HEK293 (cell line): ENCODE measurements around the gene DNAJB14.

Source experiments
- FEZF1 ChIP-seq: fragments of 450-650 bp; formaldehyde crosslinking; IDR thresholded peaks from 2 replicates; pipeline ENCODE4 v1.5.1; 2016; ENCODE audit warnings: missing biosample characterization, missing genetic modification characterization
- GFI1B ChIP-seq: fragments of 450-650 bp; formaldehyde crosslinking; IDR thresholded peaks from 2 replicates; pipeline ENCODE4 v1.5.1; 2016; ENCODE audit warnings: missing biosample characterization, missing genetic modification characterization
- KLF7 ChIP-seq: fragments of 450-650 bp; formaldehyde crosslinking; IDR thresholded peaks from 2 replicates; pipeline ENCODE4 v1.5.1; 2016; ENCODE audit warnings: missing biosample characterization, missing genetic modification characterization, borderline replicate concordance
- OSR2 ChIP-seq: fragments of 450-650 bp; formaldehyde crosslinking; IDR thresholded peaks from 2 replicates; pipeline ENCODE4 v1.5.1; 2016; ENCODE audit warnings: missing biosample characterization, missing genetic modification characterization
- SCRT1 ChIP-seq: fragments of 450-650 bp; formaldehyde crosslinking; IDR thresholded peaks from 2 replicates; pipeline ENCODE4 v1.5.1; 2016; ENCODE audit warnings: missing biosample characterization, missing genetic modification characterization, borderline replicate concordance
- WT1 ChIP-seq: fragments of 450-650 bp; formaldehyde crosslinking; IDR thresholded peaks from 2 replicates; pipeline ENCODE4 v1.5.1; 2016; ENCODE audit warnings: missing biosample characterization, missing genetic modification characterization
- ZBTB1 ChIP-seq: fragments of 450-650 bp; formaldehyde crosslinking; IDR thresholded peaks from 2 replicates; pipeline ENCODE4 v1.5.1; 2016; ENCODE audit warnings: missing biosample characterization, missing genetic modification characterization
- ZBTB21 ChIP-seq: fragments of 450-650 bp; formaldehyde crosslinking; IDR thresholded peaks from 2 replicates; pipeline ENCODE4 v1.5.1; 2017; ENCODE audit warnings: missing biosample characterization, missing genetic modification characterization
- ZIC2 ChIP-seq: fragments of 450-650 bp; formaldehyde crosslinking; IDR thresholded peaks from 2 replicates; pipeline ENCODE4 v1.5.1; 2016; ENCODE audit warnings: missing biosample characterization, missing genetic modification characterization
- ZNF202 ChIP-seq: fragments of 450-650 bp; formaldehyde crosslinking; IDR thresholded peaks from 2 replicates; pipeline ENCODE4 v1.5.1; 2016; ENCODE audit warnings: missing biosample characterization, missing genetic modification characterization, borderline replicate concordance
- ZNF302 ChIP-seq: fragments of 450-650 bp; formaldehyde crosslinking; IDR thresholded peaks from 2 replicates; pipeline ENCODE4 v1.5.1; 2016; ENCODE audit warnings: missing biosample characterization, missing genetic modification characterization, low read depth
- ZNF426 ChIP-seq: fragments of 450-650 bp; formaldehyde crosslinking; IDR thresholded peaks from 2 replicates; pipeline ENCODE4 v1.5.1; 2017; ENCODE audit warnings: missing biosample characterization, missing genetic modification characterization, mild to moderate bottlenecking, inconsistent platforms, moderate library complexity
- ZNF473 ChIP-seq: fragments of 450-650 bp; formaldehyde crosslinking; IDR thresholded peaks from 2 replicates; pipeline ENCODE4 v1.5.1; 2017; ENCODE audit warnings: missing biosample characterization, missing genetic modification characterization
- ZNF621 ChIP-seq: fragments of 450-650 bp; formaldehyde crosslinking; IDR thresholded peaks from 2 replicates; pipeline ENCODE4 v1.5.1; 2017; ENCODE audit warnings: missing biosample characterization, missing genetic modification characterization
- ZNF654 ChIP-seq: fragments of 450-650 bp; formaldehyde crosslinking; IDR thresholded peaks from 2 replicates; pipeline ENCODE4 v1.5.1; 2016; ENCODE audit warnings: low read depth, missing biosample characterization, missing genetic modification characterization
- ZNF747 ChIP-seq: fragments of 450-650 bp; formaldehyde crosslinking; IDR thresholded peaks from 2 replicates; pipeline ENCODE4 v1.5.1; 2016; ENCODE audit warnings: missing biosample characterization, missing genetic modification characterization
- ZNF76 ChIP-seq: fragments of 450-650 bp; formaldehyde crosslinking; IDR thresholded peaks from 2 replicates; pipeline ENCODE4; 2016; ENCODE audit warnings: low read depth, missing biosample characterization, missing genetic modification characterization, borderline replicate concordance
- ZNF785 ChIP-seq: fragments of 450-650 bp; formaldehyde crosslinking; IDR thresholded peaks from 2 replicates; pipeline ENCODE4 v1.5.1; 2016; ENCODE audit warnings: missing biosample characterization, missing genetic modification characterization
- ZNF791 ChIP-seq: fragments of 450-650 bp; formaldehyde crosslinking; IDR thresholded peaks from 2 replicates; pipeline ENCODE4 v1.5.1; 2016; ENCODE audit warnings: missing biosample characterization, missing genetic modification characterization
- ZNF843 ChIP-seq: fragments of 450-650 bp; formaldehyde crosslinking; IDR thresholded peaks from 2 replicates; pipeline ENCODE4 v1.5.1; 2016; ENCODE audit warnings: missing biosample characterization, missing genetic modification characterization
- ZSCAN16 ChIP-seq: fragments of 450-650 bp; formaldehyde crosslinking; IDR thresholded peaks from 2 replicates; pipeline ENCODE4 v1.5.1; 2016; ENCODE audit warnings: missing biosample characterization, missing genetic modification characterization
- ZSCAN23 ChIP-seq: fragments of 450-650 bp; formaldehyde crosslinking; IDR thresholded peaks from 2 replicates; pipeline ENCODE4 v1.5.1; 2016; ENCODE audit warnings: missing biosample characterization, missing genetic modification characterization
- ZSCAN30 ChIP-seq: fragments of 450-650 bp; IDR thresholded peaks from 2 replicates; pipeline ENCODE4 v1.5.1; 2018; ENCODE audit warnings: missing biosample characterization, mild to moderate bottlenecking, missing genetic modification characterization, moderate library complexity
- ZXDB ChIP-seq: fragments of 450-650 bp; formaldehyde crosslinking; IDR thresholded peaks from 2 replicates; pipeline ENCODE4 v1.5.1; 2016; ENCODE audit warnings: missing biosample characterization, missing genetic modification characterization
- TF ChIP-seq, protein P1 (sequence below): fragments of 450-650 bp; formaldehyde crosslinking; IDR thresholded peaks from 2 replicates; pipeline ENCODE4 v1.5.1; 2016; ENCODE audit warnings: missing biosample characterization, missing genetic modification characterization
- TF ChIP-seq, protein P2 (sequence below): fragments of 450-650 bp; formaldehyde crosslinking; IDR thresholded peaks from 2 replicates; pipeline ENCODE4 v1.5.1; 2016; ENCODE audit warnings: missing biosample characterization, missing genetic modification characterization, low read depth
- TF ChIP-seq, protein P3 (sequence below): fragments of 450-650 bp; formaldehyde crosslinking; optimal IDR thresholded peaks from 2 replicates; pipeline ENCODE3; 2016; ENCODE audit warnings: missing biosample characterization, mild to moderate bottlenecking, missing genetic modification characterization
- TF ChIP-seq, protein P4 (sequence below): fragments of 450-650 bp; formaldehyde crosslinking; IDR thresholded peaks from 2 replicates; pipeline ENCODE4 v1.5.1; 2017; ENCODE audit warnings: missing biosample characterization, mild to moderate bottlenecking, missing genetic modification characterization, moderate library complexity
- TF ChIP-seq, protein P5 (sequence below): fragments of 450-650 bp; IDR thresholded peaks from 2 replicates; pipeline ENCODE4 v1.5.1; 2018; ENCODE audit warnings: missing biosample characterization, mild to moderate bottlenecking, missing genetic modification characterization
- TF ChIP-seq, protein P6 (sequence below): fragments of 450-650 bp; formaldehyde crosslinking; IDR thresholded peaks from 2 replicates; pipeline ENCODE4 v1.5.1; 2016; ENCODE audit warnings: missing biosample characterization, missing genetic modification characterization

DNAJB14 gene

DNA sequence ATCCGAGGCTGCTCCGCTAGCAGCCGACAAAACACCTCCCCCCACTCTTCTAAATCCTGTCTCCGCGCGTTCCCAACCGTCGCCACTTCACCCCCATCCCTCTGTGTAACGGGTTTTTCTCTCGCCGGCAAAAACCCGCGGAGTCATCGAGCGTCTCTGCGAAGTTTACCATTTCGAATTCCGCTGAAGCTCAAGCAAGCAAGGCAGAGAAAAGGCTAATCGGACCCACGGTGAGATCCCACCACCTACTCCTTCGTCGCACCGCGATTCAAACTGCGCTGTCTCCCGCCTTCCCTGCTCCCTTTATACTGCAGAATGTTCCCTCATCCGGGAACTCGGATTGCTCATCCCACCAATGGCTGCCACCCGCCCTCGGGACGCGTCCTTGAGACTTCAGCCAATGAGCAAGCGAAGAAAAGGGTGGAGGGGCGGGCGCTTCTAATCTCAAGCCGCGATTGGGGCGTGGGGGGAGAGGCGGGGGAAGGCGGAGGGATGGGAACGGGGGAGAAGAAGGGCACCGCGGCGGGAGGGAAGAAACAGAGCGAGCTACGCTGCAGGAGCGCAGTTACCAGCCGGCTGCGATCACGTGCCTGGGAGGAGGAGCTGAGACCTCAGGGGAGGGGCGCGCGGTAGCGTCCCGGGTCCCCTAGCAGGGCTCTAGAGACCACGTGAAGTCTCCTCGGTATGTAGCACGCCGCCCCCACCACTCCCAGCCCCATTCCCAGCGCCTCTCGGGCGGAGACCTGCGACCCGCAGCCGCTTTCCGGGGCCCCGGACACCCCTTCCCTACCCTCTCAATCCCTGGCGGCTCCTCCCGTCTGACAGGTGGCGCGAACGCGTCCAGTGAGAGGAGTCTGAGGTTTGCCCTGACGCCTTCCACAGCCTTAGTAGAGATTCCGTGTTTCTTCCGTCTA, 3.8 kb upstream of the DNAJB14 start, which contains the start of gene H2AZ1 (continued):
- TF ChIP-seq, protein P1, sequence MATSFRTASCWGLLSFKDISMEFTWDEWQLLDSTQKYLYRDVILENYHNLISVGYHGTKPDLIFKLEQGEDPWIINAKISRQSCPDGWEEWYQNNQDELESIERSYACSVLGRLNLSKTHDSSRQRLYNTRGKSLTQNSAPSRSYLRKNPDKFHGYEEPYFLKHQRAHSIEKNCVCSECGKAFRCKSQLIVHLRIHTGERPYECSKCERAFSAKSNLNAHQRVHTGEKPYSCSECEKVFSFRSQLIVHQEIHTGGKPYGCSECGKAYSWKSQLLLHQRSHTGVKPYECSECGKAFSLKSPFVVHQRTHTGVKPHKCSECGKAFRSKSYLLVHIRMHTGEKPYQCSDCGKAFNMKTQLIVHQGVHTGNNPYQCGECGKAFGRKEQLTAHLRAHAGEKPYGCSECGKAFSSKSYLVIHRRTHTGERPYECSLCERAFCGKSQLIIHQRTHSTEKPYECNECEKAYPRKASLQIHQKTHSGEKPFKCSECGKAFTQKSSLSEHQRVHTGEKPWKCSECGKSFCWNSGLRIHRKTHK, result no peak
- TF ChIP-seq ZSCAN23 (tag by site-specific recombination), result no peak
- peak; percentile 66 for TF ChIP-seq ZIC2 (tag by site-specific recombination)
- no peak for TF ChIP-seq ZNF76
- TF ChIP-seq ZBTB21 (tag by site-specific recombination), result no peak
- TF ChIP-seq, protein P2, sequence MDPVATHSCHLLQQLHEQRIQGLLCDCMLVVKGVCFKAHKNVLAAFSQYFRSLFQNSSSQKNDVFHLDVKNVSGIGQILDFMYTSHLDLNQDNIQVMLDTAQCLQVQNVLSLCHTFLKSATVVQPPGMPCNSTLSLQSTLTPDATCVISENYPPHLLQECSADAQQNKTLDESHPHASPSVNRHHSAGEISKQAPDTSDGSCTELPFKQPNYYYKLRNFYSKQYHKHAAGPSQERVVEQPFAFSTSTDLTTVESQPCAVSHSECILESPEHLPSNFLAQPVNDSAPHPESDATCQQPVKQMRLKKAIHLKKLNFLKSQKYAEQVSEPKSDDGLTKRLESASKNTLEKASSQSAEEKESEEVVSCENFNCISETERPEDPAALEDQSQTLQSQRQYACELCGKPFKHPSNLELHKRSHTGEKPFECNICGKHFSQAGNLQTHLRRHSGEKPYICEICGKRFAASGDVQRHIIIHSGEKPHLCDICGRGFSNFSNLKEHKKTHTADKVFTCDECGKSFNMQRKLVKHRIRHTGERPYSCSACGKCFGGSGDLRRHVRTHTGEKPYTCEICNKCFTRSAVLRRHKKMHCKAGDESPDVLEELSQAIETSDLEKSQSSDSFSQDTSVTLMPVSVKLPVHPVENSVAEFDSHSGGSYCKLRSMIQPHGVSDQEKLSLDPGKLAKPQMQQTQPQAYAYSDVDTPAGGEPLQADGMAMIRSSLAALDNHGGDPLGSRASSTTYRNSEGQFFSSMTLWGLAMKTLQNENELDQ (tag by site-specific recombination), result no peak
- TF ChIP-seq ZNF202 (tag by site-specific recombination), result no peak
- TF ChIP-seq ZNF654 (tag by site-specific recombination), result no peak; the same call in 1 of the 2 replicates
- TF ChIP-seq, protein P3, sequence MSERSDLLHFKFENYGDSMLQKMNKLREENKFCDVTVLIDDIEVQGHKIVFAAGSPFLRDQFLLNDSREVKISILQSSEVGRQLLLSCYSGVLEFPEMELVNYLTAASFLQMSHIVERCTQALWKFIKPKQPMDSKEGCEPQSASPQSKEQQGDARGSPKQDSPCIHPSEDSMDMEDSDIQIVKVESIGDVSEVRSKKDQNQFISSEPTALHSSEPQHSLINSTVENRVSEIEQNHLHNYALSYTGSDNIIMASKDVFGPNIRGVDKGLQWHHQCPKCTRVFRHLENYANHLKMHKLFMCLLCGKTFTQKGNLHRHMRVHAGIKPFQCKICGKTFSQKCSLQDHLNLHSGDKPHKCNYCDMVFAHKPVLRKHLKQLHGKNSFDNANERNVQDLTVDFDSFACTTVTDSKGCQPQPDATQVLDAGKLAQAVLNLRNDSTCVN, result peak; percentile 64
- TF ChIP-seq, protein P4, sequence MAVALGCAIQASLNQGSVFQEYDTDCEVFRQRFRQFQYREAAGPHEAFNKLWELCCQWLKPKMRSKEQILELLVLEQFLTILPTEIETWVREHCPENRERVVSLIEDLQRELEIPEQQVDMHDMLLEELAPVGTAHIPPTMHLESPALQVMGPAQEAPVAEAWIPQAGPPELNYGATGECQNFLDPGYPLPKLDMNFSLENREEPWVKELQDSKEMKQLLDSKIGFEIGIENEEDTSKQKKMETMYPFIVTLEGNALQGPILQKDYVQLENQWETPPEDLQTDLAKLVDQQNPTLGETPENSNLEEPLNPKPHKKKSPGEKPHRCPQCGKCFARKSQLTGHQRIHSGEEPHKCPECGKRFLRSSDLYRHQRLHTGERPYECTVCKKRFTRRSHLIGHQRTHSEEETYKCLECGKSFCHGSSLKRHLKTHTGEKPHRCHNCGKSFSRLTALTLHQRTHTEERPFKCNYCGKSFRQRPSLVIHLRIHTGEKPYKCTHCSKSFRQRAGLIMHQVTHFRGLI (tag by site-specific recombination), result no peak
- TF ChIP-seq GFI1B (tag by site-specific recombination), result peak; percentile 41; the same call in 1 of the 2 replicates
- no peak for TF ChIP-seq ZBTB1 (tag by site-specific recombination)
- 0 out of 2 replicates have a peak, but pooled peaks have one; percentile 22 for TF ChIP-seq OSR2 (tag by site-specific recombination)
- TF ChIP-seq FEZF1 (tag by site-specific recombination), result peak; percentile 93
- TF ChIP-seq ZNF843 (tag by site-specific recombination), result no peak; the same call in 1 of the 2 replicates
- no peak for TF ChIP-seq ZNF302
- TF ChIP-seq KLF7 (tag by site-specific recombination), result no peak
- no peak for TF ChIP-seq ZSCAN16 (tag by site-specific recombination)
- peak; percentile 76 for TF ChIP-seq ZSCAN30
- TF ChIP-seq ZNF791 (tag by site-specific recombination), result no peak
- no peak for TF ChIP-seq ZNF785 (tag by site-specific recombination)
- TF ChIP-seq ZNF747 (tag by site-specific recombination), result no peak
- TF ChIP-seq, protein P5, sequence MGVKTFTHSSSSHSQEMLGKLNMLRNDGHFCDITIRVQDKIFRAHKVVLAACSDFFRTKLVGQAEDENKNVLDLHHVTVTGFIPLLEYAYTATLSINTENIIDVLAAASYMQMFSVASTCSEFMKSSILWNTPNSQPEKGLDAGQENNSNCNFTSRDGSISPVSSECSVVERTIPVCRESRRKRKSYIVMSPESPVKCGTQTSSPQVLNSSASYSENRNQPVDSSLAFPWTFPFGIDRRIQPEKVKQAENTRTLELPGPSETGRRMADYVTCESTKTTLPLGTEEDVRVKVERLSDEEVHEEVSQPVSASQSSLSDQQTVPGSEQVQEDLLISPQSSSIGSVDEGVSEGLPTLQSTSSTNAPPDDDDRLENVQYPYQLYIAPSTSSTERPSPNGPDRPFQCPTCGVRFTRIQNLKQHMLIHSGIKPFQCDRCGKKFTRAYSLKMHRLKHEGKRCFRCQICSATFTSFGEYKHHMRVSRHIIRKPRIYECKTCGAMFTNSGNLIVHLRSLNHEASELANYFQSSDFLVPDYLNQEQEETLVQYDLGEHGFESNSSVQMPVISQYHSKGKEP (tag by site-specific recombination), result no peak
- no peak for TF ChIP-seq ZNF426 (tag by site-specific recombination)
- TF ChIP-seq, protein P6, sequence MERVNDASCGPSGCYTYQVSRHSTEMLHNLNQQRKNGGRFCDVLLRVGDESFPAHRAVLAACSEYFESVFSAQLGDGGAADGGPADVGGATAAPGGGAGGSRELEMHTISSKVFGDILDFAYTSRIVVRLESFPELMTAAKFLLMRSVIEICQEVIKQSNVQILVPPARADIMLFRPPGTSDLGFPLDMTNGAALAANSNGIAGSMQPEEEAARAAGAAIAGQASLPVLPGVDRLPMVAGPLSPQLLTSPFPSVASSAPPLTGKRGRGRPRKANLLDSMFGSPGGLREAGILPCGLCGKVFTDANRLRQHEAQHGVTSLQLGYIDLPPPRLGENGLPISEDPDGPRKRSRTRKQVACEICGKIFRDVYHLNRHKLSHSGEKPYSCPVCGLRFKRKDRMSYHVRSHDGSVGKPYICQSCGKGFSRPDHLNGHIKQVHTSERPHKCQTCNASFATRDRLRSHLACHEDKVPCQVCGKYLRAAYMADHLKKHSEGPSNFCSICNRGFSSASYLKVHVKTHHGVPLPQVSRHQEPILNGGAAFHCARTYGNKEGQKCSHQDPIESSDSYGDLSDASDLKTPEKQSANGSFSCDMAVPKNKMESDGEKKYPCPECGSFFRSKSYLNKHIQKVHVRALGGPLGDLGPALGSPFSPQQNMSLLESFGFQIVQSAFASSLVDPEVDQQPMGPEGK (tag by site-specific recombination), result peak; percentile 73
- TF ChIP-seq WT1 (tag by site-specific recombination), result peak; percentile 21; the same call in 1 of the 2 replicates
- no peak for TF ChIP-seq ZNF621 (tag by site-specific recombination)
- TF ChIP-seq ZNF473 (tag by site-specific recombination), result no peak
- peak; percentile 37 for TF ChIP-seq ZXDB
- TF ChIP-seq SCRT1 (tag by site-specific recombination), result no peak
